IMR-90 (cell line): ENCODE data around the gene OSBPL1A. TPM values are rescaled to one million over a fixed set of nuclear protein-coding genes. Genes with fewer than 3 reads are reported as not detected.
A peak's percentile ranks its signal among the peaks of the same experiment; 100 is the strongest.

Experiments used
- ATAC-seq: fragments of 200-7000 bp; cut with Tn5 transposase; 2 replicates; pipeline ENCODE4 v1.9.1; 2020; ENCODE audit warnings: low read depth, mild to moderate bottlenecking, moderate library complexity
- BruUV-seq: library from RNA; stranded (reverse); fragments of 400-500 nt; replicated peaks from 2 replicates; lab custom pipeline; 2021; lab: Mats Ljungman, UMichigan
- CTCF ChIA-PET: fragments of 300-600 bp; formaldehyde crosslinking; extraction: SDS; loops from one replicate; lab custom pipeline; 2021; ENCODE audit warnings: antibody characterized with exemption; lab: Yijun Ruan, JAX
- POLR2A ChIA-PET: fragments of 300-600 bp; sonication (Branson Sonifier 250); formaldehyde crosslinking; loops from one replicate; lab custom pipeline; 2022; ENCODE audit warnings: antibody characterized with exemption; ENCODE audit not compliant: unreplicated experiment; lab: Charles Lee
- DNase-seq: peaks from one replicate; pipeline ENCODE4 v3.0.0; 2013
- H2AFZ ChIP-seq: replicated peaks from 2 replicates; pipeline ENCODE3; 2013; ENCODE audit warnings: low read length, mild to moderate bottlenecking; ENCODE audit not compliant: poor library complexity
- H2AK5ac ChIP-seq: 2 replicates; pipeline ENCODE4 v1.6.1; 2013; ENCODE audit warnings: low read depth, low read length, inconsistent platforms
- H2AK9ac ChIP-seq: replicated peaks from 2 replicates; pipeline ENCODE3; 2013; ENCODE audit warnings: mild to moderate bottlenecking, low read depth, low read length, moderate library complexity; ENCODE audit not compliant: poor library complexity
- H2BK120ac ChIP-seq: 2 replicates; pipeline ENCODE4 v1.6.1; 2013; ENCODE audit warnings: low read depth, low read length, inconsistent platforms
- H2BK15ac ChIP-seq: 3 replicates; pipeline ENCODE4 v1.6.1; 2013; ENCODE audit warnings: low read depth, low read length, inconsistent platforms
- H2BK20ac ChIP-seq: 2 replicates; pipeline ENCODE4 v1.6.1; 2013; ENCODE audit warnings: low read depth, mild to moderate bottlenecking, inconsistent platforms, low read length, moderate library complexity
- H2BK5ac ChIP-seq: 2 replicates; pipeline ENCODE4 v1.6.1; 2013; ENCODE audit warnings: mild to moderate bottlenecking, low read depth, low read length, inconsistent platforms; ENCODE audit not compliant: poor library complexity, severe bottlenecking
- H3K14ac ChIP-seq: replicated peaks from 2 replicates; pipeline ENCODE4 v1.6.1; 2013; ENCODE audit warnings: low read depth, low read length, inconsistent platforms
- H3K18ac ChIP-seq: 2 replicates; pipeline ENCODE4 v1.6.1; 2013; ENCODE audit warnings: low read depth, low read length, control low read depth
- H3K23ac ChIP-seq: 2 replicates; pipeline ENCODE4 v1.6.1; 2013; ENCODE audit warnings: low read depth, low read length, inconsistent platforms
- H3K27ac ChIP-seq: 2 replicates; pipeline ENCODE4 v1.5.1; 2013; ENCODE audit warnings: mild to moderate bottlenecking, control low read depth, low read length; ENCODE audit not compliant: insufficient read depth
- H3K27me3 ChIP-seq: 2 replicates; pipeline ENCODE4 v1.6.1; 2013; ENCODE audit warnings: low read length; ENCODE audit not compliant: control insufficient read depth, insufficient read depth
- H3K36me3 ChIP-seq: 2 replicates; pipeline ENCODE4 v1.6.1; 2013; ENCODE audit warnings: low read length, mixed read lengths; ENCODE audit not compliant: control insufficient read depth, insufficient read depth
- H3K4ac ChIP-seq: 2 replicates; pipeline ENCODE4 v1.6.1; 2013; ENCODE audit warnings: low read depth, low read length, inconsistent platforms
- H3K4me1 ChIP-seq: 2 replicates; pipeline ENCODE4 v1.6.1; 2013; ENCODE audit warnings: low read length, mixed read lengths; ENCODE audit not compliant: control insufficient read depth, insufficient read depth
- H3K4me2 ChIP-seq: 2 replicates; pipeline ENCODE4 v1.6.1; 2013; ENCODE audit warnings: low read depth, mild to moderate bottlenecking, control low read depth, low read length, moderate library complexity
- H3K4me3 ChIP-seq: 2 replicates; pipeline ENCODE4 v1.5.1; 2013; ENCODE audit warnings: low read depth, mild to moderate bottlenecking, control low read depth, low read length, moderate library complexity; ENCODE audit not compliant: insufficient read depth
- H3K56ac ChIP-seq: 2 replicates; pipeline ENCODE4 v1.6.1; 2013; ENCODE audit warnings: low read length, inconsistent platforms; ENCODE audit not compliant: insufficient read depth; ENCODE audit errors: extremely low read depth
- H3K79me1 ChIP-seq, 2 experiments: 2 replicates each; pipeline ENCODE4 v1.6.1; 2013; ENCODE audit warnings: low read length in 2 of 2, inconsistent platforms in 1 of 2, low read depth in 1 of 2
- H3K9ac ChIP-seq: 2 replicates; pipeline ENCODE4 v1.6.1; 2013; ENCODE audit warnings: low read depth, low read length, control low read depth
- H3K9me1 ChIP-seq: 2 replicates; pipeline ENCODE4 v1.6.1; 2013; ENCODE audit warnings: low read length, inconsistent platforms; ENCODE audit not compliant: insufficient read depth
- H3K9me3 ChIP-seq: 2 replicates; pipeline ENCODE4 v1.6.1; 2013; ENCODE audit warnings: low read length; ENCODE audit not compliant: control insufficient read depth, insufficient read depth
- H4K20me1 ChIP-seq: 2 replicates; pipeline ENCODE4 v1.6.1; 2013; ENCODE audit warnings: low read length, inconsistent platforms; ENCODE audit not compliant: insufficient read depth
- H4K5ac ChIP-seq: 2 replicates; pipeline ENCODE4 v1.6.1; 2013; ENCODE audit warnings: mild to moderate bottlenecking, low read depth, low read length, control low read depth
- H4K8ac ChIP-seq, 2 experiments: 2 replicates each; pipeline ENCODE4 v1.6.1; 2013; ENCODE audit warnings: low read depth in 2 of 2, low read length in 2 of 2, control low read depth in 1 of 2, inconsistent platforms in 1 of 2
- H4K91ac ChIP-seq: 2 replicates; pipeline ENCODE4 v1.6.1; 2013; ENCODE audit warnings: low read depth, low read length, inconsistent platforms; ENCODE audit not compliant: insufficient read depth
- BHLHE40 ChIP-seq: fragments of 150-350 bp; IDR thresholded peaks from 2 replicates; pipeline ENCODE4 v1.6.1; 2016; ENCODE audit warnings: mild to moderate bottlenecking, low read depth, low read length
- CEBPB ChIP-seq: IDR thresholded peaks from 2 replicates; pipeline ENCODE4 v1.6.1; 2012; ENCODE audit warnings: low read depth, low read length, improper control_type of control experiment
- CHD1 ChIP-seq: IDR thresholded peaks from 2 replicates; pipeline ENCODE4 v1.6.1; 2012; ENCODE audit warnings: low read depth, low read length, improper control_type of control experiment
- FOS ChIP-seq: fragments of 150-350 bp; IDR thresholded peaks from 2 replicates; pipeline ENCODE4 v1.6.1; 2016; ENCODE audit warnings: low read depth, low read length
- MAZ ChIP-seq: IDR thresholded peaks from 2 replicates; pipeline ENCODE4 v1.6.1; 2012; ENCODE audit warnings: low read depth, mild to moderate bottlenecking, low read length, improper control_type of control experiment, moderate library complexity, borderline replicate concordance
- MXI1 ChIP-seq: IDR thresholded peaks from 2 replicates; pipeline ENCODE4 v1.6.1; 2012; ENCODE audit warnings: low read depth, mild to moderate bottlenecking, low read length, moderate library complexity, borderline replicate concordance
- NFE2L2 ChIP-seq: fragments of 150-350 bp; IDR thresholded peaks from 2 replicates; pipeline ENCODE4 v1.6.1; 2016; ENCODE audit warnings: low read depth, mild to moderate bottlenecking, low read length
- RCOR1 ChIP-seq: IDR thresholded peaks from 2 replicates; pipeline ENCODE4 v1.6.1; 2012; ENCODE audit warnings: mild to moderate bottlenecking, low read length, improper control_type of control experiment; ENCODE audit not compliant: insufficient replicate concordance
- RFX5 ChIP-seq: IDR thresholded peaks from 2 replicates; pipeline ENCODE4 v1.8.0; 2012; ENCODE audit warnings: low read depth, mild to moderate bottlenecking, low read length, moderate library complexity
- SMC3 ChIP-seq: fragments of 150-350 bp; IDR thresholded peaks from 2 replicates; pipeline ENCODE4 v1.6.1; 2016; ENCODE audit warnings: low read depth, mild to moderate bottlenecking, antibody characterized with exemption, low read length, moderate library complexity
- WGBS, 2 experiments: methylation state at CpG; one replicate each; pipeline versions ENCODE4 v1.1.5 to v1.1.7; 2013; ENCODE audit warnings: missing lambda C conversion rate in 2 of 2; ENCODE audit not compliant: insufficient read length in 1 of 2; ENCODE audit errors: extremely low coverage in 2 of 2; 5-methylcytosine and 5-hydroxymethylcytosine counted together
- dilution Hi-C: fragments of 300-500 bp; cut with HindIII; formaldehyde crosslinking; loops from one replicate; pipeline ENCODE4 v1.14.3; 2018; ENCODE audit warnings: low sequenced_read_pairs; ENCODE audit not compliant: unreplicated experiment
- in situ Hi-C: fragments of 300-500 bp; cut with MboI; formaldehyde crosslinking; loops from 3 replicates; pipeline ENCODE4 v1.14.3; 2019; ENCODE audit warnings: low sequenced_read_pairs, inconsistent platforms, mixed read lengths
- intact Hi-C: fragments of 100-400 bp; cut with micrococcal nuclease; formaldehyde crosslinking; loops from 2 replicates; pipeline ENCODE4 v1.10.0; 2022
- polyA plus RNA-seq, 3 experiments: library from polyadenylated mRNA; depleted of rRNA; stranded (reverse); fragments of >200 nt; gene quantifications; 2 replicates each; pipeline ENCODE4 v1.2.3, GENCODE V29; 2012; ENCODE audit warnings: low replicate concordance in 1 of 3
- total RNA-seq: library from RNA; depleted of rRNA; stranded (reverse); fragments of >200 nt; gene quantifications from 2 replicates; pipeline ENCODE4 v1.2.3, GENCODE V29; 2012

Gene OSBPL1A
- total and polyA plus RNA-seq, 2 of the 4 experiments (the other 2 are of a cell fraction): 29.4 to 70.4 TPM

DNA sequence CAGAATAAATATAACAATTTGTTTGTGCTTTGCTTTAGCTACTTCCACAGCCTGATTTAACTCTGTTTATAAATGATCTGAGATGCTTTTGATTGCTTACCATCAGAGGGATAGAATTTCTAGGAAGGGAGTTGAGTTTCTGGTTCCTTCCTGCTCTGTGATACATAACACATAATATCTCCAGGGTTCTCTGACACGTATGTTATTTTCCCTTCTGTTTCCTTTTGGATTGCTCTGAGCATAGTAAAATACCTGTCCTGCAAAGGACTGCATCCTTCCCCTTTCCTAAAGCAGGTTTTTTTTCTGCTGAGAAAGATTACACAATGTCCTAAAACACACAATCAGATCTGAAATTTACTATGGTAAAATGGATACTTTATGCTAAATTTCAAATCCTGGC, 182.7 kb downstream of the OSBPL1A start:
- no peak overlapping the region for H2AK5ac ChIP-seq
- H4K91ac ChIP-seq: no peak overlapping the region
- peak overlapping the region; percentile 83; the same call in 1 of the 2 replicates for H3K18ac ChIP-seq
- dilution Hi-C loops (no loop called here), in situ Hi-C loops (no loop called here), intact Hi-C loops (no loop called here)
- H3K79me1 ChIP-seq: peaks cover 0 to 21% of the 10 kb centered on the region in 2 experiments; a peak in 2 of 4 replicates
- H2AFZ ChIP-seq: no peak overlapping the region
- H3K56ac ChIP-seq: no peak overlapping the region
- H3K14ac ChIP-seq: no peak overlapping the region; the same call in 1 of the 2 replicates
- no CpG with 5 or more reads among the region's 1 CpG for WGBS, 2 experiments
- no peak overlapping the region for H2BK5ac ChIP-seq
- H3K4me2 ChIP-seq: peak overlapping the region; percentile 89; the same call in 1 of the 2 replicates
- ChIA-PET CTCF (interaction anchor here (1.2 to 1.3 kb wide), 2 partner anchors 25 to 38 kb away, joined by 3 to 4 read pairs; no protein-coding TSS in a partner anchor), POLR2A (interaction anchor here (0.6 kb wide), 1 partner anchor 1478 kb away, joined by 3 read pairs; no protein-coding TSS in a partner anchor)
- H3K23ac ChIP-seq: no peak overlapping the region
- DNase-seq (no peak), ATAC-seq (peak; percentile 16)
- no peaks in the 10 kb centered on the region for H3K9me3 ChIP-seq
- H3K9me1 ChIP-seq: peaks cover 5% of the 10 kb centered on the region
- no peak overlapping the region for H2BK120ac ChIP-seq
- TF ChIP-seq RFX5: no peak
- TF ChIP-seq SMC3: no peak
- TF ChIP-seq RCOR1: no peak
- no peak for TF ChIP-seq NFE2L2
- no peak for TF ChIP-seq CEBPB
- no peak for TF ChIP-seq FOS
- no peak for TF ChIP-seq MAZ
- TF ChIP-seq BHLHE40: no peak
- TF ChIP-seq MXI1: no peak
- TF ChIP-seq CHD1: no peak
- no peak overlapping the region for H3K4ac ChIP-seq
- H3K4me1 ChIP-seq: peaks cover 10% of the 10 kb centered on the region; the same call in 1 of the 2 replicates
- BruUV-seq: no TSS peak
- H2AK9ac ChIP-seq: no peak overlapping the region
- peak overlapping the region; percentile 33; the same call in 1 of the 2 replicates for H4K5ac ChIP-seq
- H3K27ac ChIP-seq: no peak overlapping the region
- no peak overlapping the region for H2BK15ac ChIP-seq
- no peak overlapping the region for H4K8ac ChIP-seq
- no peaks in the 10 kb centered on the region for H3K27me3 ChIP-seq
- no peaks in the 10 kb centered on the region for H3K36me3 ChIP-seq
- peak overlapping the region; percentile 63; the same call in 1 of the 2 replicates for H2BK20ac ChIP-seq
- no peaks in the 10 kb centered on the region for H4K20me1 ChIP-seq
- no peak overlapping the region for H3K4me3 ChIP-seq
- no peak overlapping the region for H3K9ac ChIP-seq
